SK-N-SH (cell line): ENCODE measurements around the gene BEST3. TPM values are rescaled to one million over a fixed set of nuclear protein-coding genes. Genes with fewer than 3 reads are reported as not detected.

Experiments used
- CTCF ChIA-PET: fragments of 300-600, 350-600 bp; formaldehyde crosslinking; extraction: SDS; loops from one replicate; lab custom pipeline; 2021; lab: Yijun Ruan, JAX
- POLR2A ChIA-PET: fragments of 350-600 bp; sonication (Branson Sonifier 250); formaldehyde crosslinking; extraction: SDS; loops from one replicate; lab custom pipeline; 2020; ENCODE audit warnings: antibody characterized with exemption, inconsistent platforms; lab: Yijun Ruan, JAX
- DNase-seq: peaks from one replicate; pipeline ENCODE4 v3.0.0; 2012
- H2AFZ ChIP-seq: fragments of 200-600 bp; sonication (generic); 2 replicates; pipeline ENCODE4 v1.8.1; 2016; ENCODE audit warnings: antibody characterized with exemption, mild to moderate bottlenecking, low read depth
- H3F3A ChIP-seq: fragments of 200-600 bp; sonication (generic); replicated peaks from 2 replicates; pipeline ENCODE3; 2016; ENCODE audit warnings: antibody characterized with exemption, mild to moderate bottlenecking; ENCODE audit not compliant: insufficient read depth
- H3K27ac ChIP-seq, 2 experiments: fragments of 200-500 bp in 1 of 2; fragments of 200-600 bp in 1 of 2; sonication (Bioruptor generic) in 1 of 2; sonication (generic), shearing (Covaris generic) in 1 of 2; 2 replicates each; pipeline versions ENCODE4 v1.5.1 to v1.6.1; 2014 to 2016; ENCODE audit warnings: low read depth in 2 of 2, inconsistent platforms in 1 of 2, low read length in 1 of 2, mild to moderate bottlenecking in 1 of 2, mixed read lengths in 1 of 2
- H3K27me3 ChIP-seq: fragments of 200-600 bp; sonication (generic), shearing (Covaris generic); 2 replicates; pipeline ENCODE4 v1.6.1; 2016; ENCODE audit warnings: mixed run types; ENCODE audit not compliant: insufficient read depth
- H3K36me3 ChIP-seq, 2 experiments: fragments of 200-500 bp in 1 of 2; fragments of 200-600 bp in 1 of 2; sonication (Bioruptor generic) in 1 of 2; sonication (generic) in 1 of 2; replicated peaks in 1 of 2; 2 replicates each; pipeline versions ENCODE3 to v1.5.1; 2014 to 2016; ENCODE audit warnings: low read length in 1 of 2, mild to moderate bottlenecking in 1 of 2; ENCODE audit not compliant: insufficient read depth in 2 of 2, control insufficient read depth in 1 of 2
- H3K4me1 ChIP-seq, 2 experiments: fragments of 200-500 bp in 1 of 2; fragments of 200-600 bp in 1 of 2; sonication (Bioruptor generic) in 1 of 2; sonication (generic), shearing (Covaris generic) in 1 of 2; 2 replicates each; pipeline versions ENCODE4 v1.5.1 to v1.6.1; 2014 to 2016; ENCODE audit warnings: low read depth in 1 of 2, low read length in 1 of 2, mixed run types in 1 of 2; ENCODE audit not compliant: insufficient read depth in 2 of 2, control insufficient read depth in 1 of 2
- H3K4me2 ChIP-seq: fragments of 200-600 bp; sonication (generic), shearing (Covaris generic); 2 replicates; pipeline ENCODE4 v1.6.1; 2017; ENCODE audit warnings: mixed run types
- H3K4me3 ChIP-seq, 2 experiments: fragments of 200-500 bp in 1 of 2; fragments of 200-600 bp in 1 of 2; sonication (Bioruptor generic) in 1 of 2; sonication (generic), shearing (Covaris generic) in 1 of 2; 2 replicates each; pipeline versions ENCODE4 v1.5.1 to v1.8.1; 2014 to 2016; ENCODE audit warnings: low read depth in 2 of 2, inconsistent platforms in 1 of 2, low read length in 1 of 2, mild to moderate bottlenecking in 1 of 2, mixed read lengths in 1 of 2, moderate library complexity in 1 of 2
- H3K79me2 ChIP-seq: fragments of 200-600 bp; sonication (generic); 2 replicates; pipeline ENCODE4 v1.8.1; 2017; ENCODE audit warnings: mild to moderate bottlenecking; ENCODE audit not compliant: insufficient read depth
- H3K9ac ChIP-seq: fragments of 200-600 bp; sonication (generic); 2 replicates; pipeline ENCODE4 v1.6.1; 2017; ENCODE audit warnings: mixed run types
- H3K9me2 ChIP-seq: fragments of 200-600 bp; sonication (generic); 2 replicates; pipeline ENCODE4 v1.6.1; 2017; ENCODE audit warnings: mixed run types
- H3K9me3 ChIP-seq: fragments of 200-600 bp; sonication (generic); 2 replicates; pipeline ENCODE4 v1.6.1; 2017; ENCODE audit warnings: mixed run types, mild to moderate bottlenecking, moderate library complexity
- H4K20me1 ChIP-seq: fragments of 200-600 bp; sonication (generic); 2 replicates; pipeline ENCODE4 v1.6.1; 2017; ENCODE audit warnings: mild to moderate bottlenecking, mixed run types; ENCODE audit not compliant: insufficient read depth
- CTCF ChIP-seq: fragments of 200-600 bp; sonication (generic); IDR thresholded peaks from 2 replicates; pipeline ENCODE4 v1.6.1; 2017; ENCODE audit warnings: antibody characterized with exemption, mild to moderate bottlenecking, moderate library complexity
- ELF1 ChIP-seq: IDR thresholded peaks from 2 replicates; pipeline ENCODE4 v1.4.0; 2012
- FOXM1 ChIP-seq: IDR thresholded peaks from 2 replicates; pipeline ENCODE4 v1.4.0; 2012; ENCODE audit warnings: low read depth, mild to moderate bottlenecking
- JUND ChIP-seq: IDR thresholded peaks from 2 replicates; pipeline ENCODE4 v1.4.0; 2012
- MAX ChIP-seq: IDR thresholded peaks from 2 replicates; pipeline ENCODE4 v1.4.0; 2012; ENCODE audit warnings: low read depth
- MXI1 ChIP-seq: IDR thresholded peaks from 2 replicates; pipeline ENCODE4 v1.6.1; 2012; ENCODE audit warnings: mild to moderate bottlenecking, low read depth, low read length, improper control_type of control experiment
- NFIC ChIP-seq: IDR thresholded peaks from 2 replicates; pipeline ENCODE4 v1.4.0; 2012; ENCODE audit warnings: borderline replicate concordance
- POLR2AphosphoS5 ChIP-seq: IDR thresholded peaks from 2 replicates; pipeline ENCODE4 v1.6.1; 2012; ENCODE audit warnings: low read depth, low read length
- RFX5 ChIP-seq: IDR thresholded peaks from 2 replicates; pipeline ENCODE4 v1.6.1; 2012; ENCODE audit warnings: mild to moderate bottlenecking, improper control_type of control experiment, low read length
- RXRA ChIP-seq: IDR thresholded peaks from 2 replicates; pipeline ENCODE4 v1.4.0; 2012; ENCODE audit warnings: low read depth, mild to moderate bottlenecking, borderline replicate concordance
- SIN3A ChIP-seq: IDR thresholded peaks from 2 replicates; pipeline ENCODE4 v1.6.1; 2012; ENCODE audit warnings: low read depth, mild to moderate bottlenecking, low read length, moderate library complexity, borderline replicate concordance
- SMC3 ChIP-seq: IDR thresholded peaks from 2 replicates; pipeline ENCODE4 v1.6.1; 2012; ENCODE audit warnings: low read depth, low read length, improper control_type of control experiment
- TAF1 ChIP-seq: IDR thresholded peaks from 2 replicates; pipeline ENCODE4 v1.6.1; 2012; ENCODE audit warnings: low read depth, mild to moderate bottlenecking, low read length, moderate library complexity, borderline replicate concordance
- TCF12 ChIP-seq: IDR thresholded peaks from 2 replicates; pipeline ENCODE4 v1.4.0; 2012
- USF2 ChIP-seq: fragments of 150-350 bp; IDR thresholded peaks from 2 replicates; pipeline ENCODE4 v1.6.1; 2017; ENCODE audit warnings: antibody characterized with exemption, low read length, low read depth, borderline replicate concordance
- YY1 ChIP-seq: IDR thresholded peaks from 2 replicates; pipeline ENCODE4 v1.4.0; 2012; ENCODE audit warnings: low read depth, mild to moderate bottlenecking
- WGBS: methylation state at CpG from one replicate; pipeline ENCODE4 v1.1.6; 2017; ENCODE audit warnings: low lambda C conversion rate; 5-methylcytosine and 5-hydroxymethylcytosine counted together
- polyA plus RNA-seq, 3 experiments: library from polyadenylated mRNA; depleted of rRNA; stranded (reverse); fragments of >200 nt; gene quantifications; 2 replicates each; pipeline ENCODE4 v1.2.3, GENCODE V29; 2012
- TF ChIP-seq, protein P1 (sequence below): IDR thresholded peaks from 2 replicates; pipeline ENCODE4; 2012

Gene BEST3
- polyA plus RNA-seq, 1 of the 3 experiments (the other 2 are of a cell fraction): 0.48 TPM

- no peaks in the 10 kb centered on the region for H3K79me2 ChIP-seq
- no peak overlapping the region for H3K27ac ChIP-seq
- H3K4me1 ChIP-seq: no peaks in the 10 kb centered on the region
- no peaks in the 10 kb centered on the region for H4K20me1 ChIP-seq
- no peaks in the 10 kb centered on the region for H3K27me3 ChIP-seq
- no peak overlapping the region for H3K4me2 ChIP-seq
- no peak overlapping the region for H2AFZ ChIP-seq
- WGBS: 60% methylated on average over 4 of the region's 4 CpGs
- no peak overlapping the region for H3K9ac ChIP-seq
- CTCF ChIA-PET: interaction anchor here (1.4 kb wide), 1 partner anchor 356 kb away, joined by 3 read pairs; no protein-coding TSS in a partner anchor
- no peaks in the 10 kb centered on the region for H3K9me2 ChIP-seq
- POLR2A ChIA-PET: no interaction called here
- DNase-seq: no peak
- H3K4me3 ChIP-seq: no peak overlapping the region
- H3F3A ChIP-seq: no peaks in the 10 kb centered on the region
- TF ChIP-seq CTCF: no peak
- TF ChIP-seq SIN3A: no peak
- no peak for TF ChIP-seq POLR2AphosphoS5
- TF ChIP-seq, protein P1, sequence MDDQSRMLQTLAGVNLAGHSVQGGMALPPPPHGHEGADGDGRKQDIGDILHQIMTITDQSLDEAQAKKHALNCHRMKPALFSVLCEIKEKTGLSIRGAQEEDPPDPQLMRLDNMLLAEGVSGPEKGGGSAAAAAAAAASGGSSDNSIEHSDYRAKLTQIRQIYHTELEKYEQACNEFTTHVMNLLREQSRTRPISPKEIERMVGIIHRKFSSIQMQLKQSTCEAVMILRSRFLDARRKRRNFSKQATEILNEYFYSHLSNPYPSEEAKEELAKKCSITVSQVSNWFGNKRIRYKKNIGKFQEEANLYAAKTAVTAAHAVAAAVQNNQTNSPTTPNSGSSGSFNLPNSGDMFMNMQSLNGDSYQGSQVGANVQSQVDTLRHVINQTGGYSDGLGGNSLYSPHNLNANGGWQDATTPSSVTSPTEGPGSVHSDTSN: no peak
- no peak for TF ChIP-seq RFX5
- TF ChIP-seq NFIC: no peak
- TF ChIP-seq USF2: no peak
- TF ChIP-seq FOXM1: no peak
- no peak for TF ChIP-seq MAX
- TF ChIP-seq MXI1: no peak
- TF ChIP-seq RXRA: no peak
- TF ChIP-seq TCF12: no peak
- no peak for TF ChIP-seq SMC3
- no peaks in the 10 kb centered on the region for H3K9me3 ChIP-seq
- H3K36me3 ChIP-seq: no peaks in the 10 kb centered on the region
Observed at GRCh38 chr12:69647178-69647577, 51.9 kb downstream of the BEST3 start.

- DNase-seq: no peak
- no peaks in the 10 kb centered on the region for H3K27me3 ChIP-seq
- WGBS: 87% methylated on average over 2 of the region's 2 CpGs
- H3K4me2 ChIP-seq: no peak overlapping the region
- H4K20me1 ChIP-seq: no peaks in the 10 kb centered on the region
- no peak overlapping the region for H2AFZ ChIP-seq
- CTCF ChIA-PET: interaction anchor here (0.8 to 1.4 kb wide), 4 partner anchors 59 to 277 kb away, joined by 3 read pairs; partner anchors contain the start of gene CCT2
- H3K27ac ChIP-seq: no peak overlapping the region
- no peaks in the 10 kb centered on the region for H3K36me3 ChIP-seq
- H3K4me3 ChIP-seq: no peak overlapping the region
- no peaks in the 10 kb centered on the region for H3K9me3 ChIP-seq
- H3F3A ChIP-seq: no peaks in the 10 kb centered on the region
- TF ChIP-seq MAX: no peak
- TF ChIP-seq YY1: no peak
- TF ChIP-seq JUND: no peak
- no peak for TF ChIP-seq ELF1
- TF ChIP-seq, protein P1: no peak
- TF ChIP-seq TAF1: no peak
- POLR2A ChIA-PET: no interaction called here
- no peak overlapping the region for H3K9ac ChIP-seq
- H3K79me2 ChIP-seq: no peaks in the 10 kb centered on the region
- no peaks in the 10 kb centered on the region for H3K9me2 ChIP-seq
- no peaks in the 10 kb centered on the region for H3K4me1 ChIP-seq
Observed at GRCh38 chr12:69645031-69645430, 54.1 kb downstream of the BEST3 start.
